Measurements from ENCODE around the gene DDX1. TPM values are rescaled to one million over a fixed set of nuclear protein-coding genes. Genes with fewer than 3 reads are reported as not detected.

DDX1 gene
- total RNA-seq, 1 experiment from 2014 or later = 70.7 TPM

GRCh38 chr2:15570104-15570503 is 21.6 kb upstream of the DDX1 start:
- no peak for DNase-seq
- BruUV-seq (replicated peaks) = no TSS peak
- ChIA-PET CTCF (no interaction called here), POLR2A (ENCODE audit: unreplicated experiment) (no interaction called here)
- Histone ChIP-seq H3K4me1 (replicated peaks; ENCODE audit: insufficient read depth) (no peaks in the 10 kb centered on the region), H2AFZ (no peak overlapping the region), H3K4me3 (no peak overlapping the region), H3F3A (ENCODE audit: insufficient read depth, low read depth) (no peaks in the 10 kb centered on the region), H3K9me3 (ENCODE audit: insufficient read depth, low read depth) (no peaks in the 10 kb centered on the region), H3K27me3 (ENCODE audit: insufficient read depth, low read depth) (no peaks in the 10 kb centered on the region), H3K36me3 (ENCODE audit: low read depth) (no peaks in the 10 kb centered on the region), H3K4me2 (no peak overlapping the region), H3K27ac (no peak overlapping the region), H3K79me2 (ENCODE audit: low read depth) (no peaks in the 10 kb centered on the region), H3K9me2 (ENCODE audit: insufficient read depth) (no peaks in the 10 kb centered on the region), H4K20me1 (ENCODE audit: insufficient read depth) (no peaks in the 10 kb centered on the region)
- TF ChIP-seq EZH2 (IDR thresholded peaks at IDR 0.05; ENCODE audit: low read depth) = no peak
- TF ChIP-seq CTCF (conservative IDR thresholded peaks at IDR 0.05) = no peak
- intact Hi-C loops (cut with micrococcal nuclease; ENCODE audit: unreplicated experiment) = no loop called here

GRCh38 chr2:15571729-15572128 is 19.9 kb upstream of the DDX1 start:
- intact Hi-C loops (cut with micrococcal nuclease; ENCODE audit: unreplicated experiment) = no loop called here
- no peak for DNase-seq
- Histone ChIP-seq H4K20me1 (ENCODE audit: insufficient read depth) (no peaks in the 10 kb centered on the region), H3K4me3 (no peak overlapping the region), H3K4me2 (no peak overlapping the region), H3K27me3 (ENCODE audit: insufficient read depth, low read depth) (no peaks in the 10 kb centered on the region), H2AFZ (no peak overlapping the region; the same call in 1 of the 2 replicates), H3K36me3 (ENCODE audit: low read depth) (no peaks in the 10 kb centered on the region), H3K9me2 (ENCODE audit: insufficient read depth) (no peaks in the 10 kb centered on the region), H3K27ac (no peak overlapping the region), H3K79me2 (ENCODE audit: low read depth) (no peaks in the 10 kb centered on the region), H3K9me3 (ENCODE audit: insufficient read depth, low read depth) (no peaks in the 10 kb centered on the region), H3K4me1 (replicated peaks; ENCODE audit: insufficient read depth) (no peaks in the 10 kb centered on the region), H3F3A (ENCODE audit: insufficient read depth, low read depth) (no peaks in the 10 kb centered on the region)
- POLR2A ChIA-PET (ENCODE audit: unreplicated experiment) = no interaction called here
- BruUV-seq (replicated peaks) = no TSS peak
- CTCF ChIA-PET = no interaction called here
- TF ChIP-seq CTCF (conservative IDR thresholded peaks at IDR 0.05) = no peak
- TF ChIP-seq EZH2 (IDR thresholded peaks at IDR 0.05; ENCODE audit: low read depth) = no peak

- intact Hi-C loops (cut with micrococcal nuclease; ENCODE audit: unreplicated experiment) = loop anchor here (2.0 kb wide), 1 partner anchor 674 kb away; no protein-coding TSS in a partner anchor
- TF ChIP-seq EZH2 (IDR thresholded peaks at IDR 0.05; ENCODE audit: low read depth) = no peak
- peak; percentile 88 for TF ChIP-seq CTCF (conservative IDR thresholded peaks at IDR 0.05)
- H3K4me3 ChIP-seq = no peak overlapping the region
- CTCF ChIA-PET = interaction anchor here (0.6 to 0.8 kb wide), 3 partner anchors 9 to 1391 kb away, joined by 3 to 4 read pairs (median 3); no protein-coding TSS in a partner anchor
- no peaks in the 10 kb centered on the region for H3K4me1 ChIP-seq (replicated peaks; ENCODE audit: insufficient read depth)
- POLR2A ChIA-PET (ENCODE audit: unreplicated experiment) = interaction anchor here (0.5 kb wide), 1 partner anchor 11 kb away, joined by 3 read pairs; no protein-coding TSS in a partner anchor
- no peaks in the 10 kb centered on the region for H3F3A ChIP-seq (ENCODE audit: insufficient read depth, low read depth)
- H2AFZ ChIP-seq = no peak overlapping the region
- no peaks in the 10 kb centered on the region for H3K9me2 ChIP-seq (ENCODE audit: insufficient read depth)
- H3K4me2 ChIP-seq = no peak overlapping the region
- no peaks in the 10 kb centered on the region for H3K27me3 ChIP-seq (ENCODE audit: insufficient read depth, low read depth)
- no peaks in the 10 kb centered on the region for H3K79me2 ChIP-seq (ENCODE audit: low read depth)
- BruUV-seq (replicated peaks) = no TSS peak
- no peaks in the 10 kb centered on the region for H3K9me3 ChIP-seq (ENCODE audit: insufficient read depth, low read depth)
- H4K20me1 ChIP-seq (ENCODE audit: insufficient read depth) = no peaks in the 10 kb centered on the region
- H3K27ac ChIP-seq = no peak overlapping the region
- no peaks in the 10 kb centered on the region for H3K36me3 ChIP-seq (ENCODE audit: low read depth)
- peak; percentile 62 to 72 for DNase-seq
Observed at GRCh38 chr2:15577071-15577735, 14.5 kb upstream of the DDX1 start.
